Activated naive CD8-positive, alpha-beta T cell treated with anti-CD3 and anti-CD28 coated beads, Interleukin-2, amount 50 U/mL, for 24 hours (primary cell): ENCODE results near the gene MUC20.
"Not testable (repeated sequence)": the region's sequence is repeated elsewhere in the genome, so short reads cannot be mapped to it uniquely, and the experiment has no call there.

Source experiments
- ATAC-seq: fragments of 150-1000 bp; cut with Tn5 transposase; one replicate; pipeline ENCODE4 v1.10.0; 2021
- DNase-seq: peaks from one replicate; pipeline ENCODE4 v3.0.0; 2021
- H3K27ac Mint-ChIP-seq: one replicate; pipeline ENCODE4 v1.8.0; 2021; ENCODE audit warnings: mild to moderate bottlenecking, mixed read lengths
- H3K27me3 Mint-ChIP-seq: one replicate; pipeline ENCODE4 v1.8.0; 2021; ENCODE audit warnings: mixed read lengths
- H3K36me3 Mint-ChIP-seq: one replicate; pipeline ENCODE4 v1.8.0; 2021; ENCODE audit warnings: low read depth, mixed read lengths
- H3K4me1 Mint-ChIP-seq: one replicate; pipeline ENCODE4 v1.8.0; 2021; ENCODE audit warnings: mixed read lengths
- H3K4me3 Mint-ChIP-seq: one replicate; pipeline ENCODE4 v1.8.0; 2021; ENCODE audit warnings: mild to moderate bottlenecking, moderate library complexity, mixed read lengths
- H3K9me3 Mint-ChIP-seq: one replicate; pipeline ENCODE4 v1.8.0; 2021; ENCODE audit warnings: mixed read lengths

Gene MUC20

GRCh38 chr3:195711091-195711812, 9.5 kb upstream of the MUC20 start:
- H3K9me3 Mint-ChIP-seq, H3K27me3 Mint-ChIP-seq, DNase-seq, H3K4me1 Mint-ChIP-seq, H3K4me3 Mint-ChIP-seq, H3K36me3 Mint-ChIP-seq, H3K27ac Mint-ChIP-seq: not testable (repeated sequence)
- ATAC-seq = peak; percentile 11

- peaks cover 5% of the 10 kb centered on the region for H3K36me3 Mint-ChIP-seq
- ATAC-seq = peak; percentile 49
- no peaks in the 10 kb centered on the region for H3K27me3 Mint-ChIP-seq
- H3K4me1 Mint-ChIP-seq = peaks cover 8% of the 10 kb centered on the region
- no peak overlapping the region for H3K4me3 Mint-ChIP-seq
- H3K9me3 Mint-ChIP-seq = no peaks in the 10 kb centered on the region
- H3K27ac Mint-ChIP-seq = no peak overlapping the region
- DNase-seq = no peak
These were observed 8.8 kb upstream of the MUC20 start for GRCh38 chr3:195711813-195712534.

GRCh38 chr3:195712535-195712910, 8.3 kb upstream of the MUC20 start:
- not testable (repeated sequence) for H3K36me3 Mint-ChIP-seq, DNase-seq, H3K4me1 Mint-ChIP-seq, H3K27me3 Mint-ChIP-seq, H3K4me3 Mint-ChIP-seq, H3K9me3 Mint-ChIP-seq, H3K27ac Mint-ChIP-seq
- ATAC-seq = peak; percentile 43

- DNase-seq, H3K27me3 Mint-ChIP-seq, H3K36me3 Mint-ChIP-seq, H3K4me1 Mint-ChIP-seq, H3K9me3 Mint-ChIP-seq, ATAC-seq, H3K27ac Mint-ChIP-seq, H3K4me3 Mint-ChIP-seq: not testable (repeated sequence)
These were observed 7.6 kb upstream of the MUC20 start for GRCh38 chr3:195713150-195713549.

- peaks cover 8% of the 10 kb centered on the region for H3K4me1 Mint-ChIP-seq
- no peaks in the 10 kb centered on the region for H3K27me3 Mint-ChIP-seq
- no peak overlapping the region for H3K27ac Mint-ChIP-seq
- H3K4me3 Mint-ChIP-seq = no peak overlapping the region
- ATAC-seq (no peak), DNase-seq (no peak)
- H3K36me3 Mint-ChIP-seq = peaks cover 5% of the 10 kb centered on the region
- no peaks in the 10 kb centered on the region for H3K9me3 Mint-ChIP-seq
These were observed 6.3 kb upstream of the MUC20 start for GRCh38 chr3:195714380-195715011.

GRCh38 chr3:195715134-195715533, 5.6 kb upstream of the MUC20 start:
- Mint-ChIP-seq H3K4me3 (no peak overlapping the region), H3K9me3 (no peaks in the 10 kb centered on the region), H3K27me3 (no peaks in the 10 kb centered on the region), H3K4me1 (peaks cover 8% of the 10 kb centered on the region), H3K36me3 (peaks cover 5% of the 10 kb centered on the region), H3K27ac (no peak overlapping the region)
- no peak for ATAC-seq
- DNase-seq = no peak

GRCh38 chr3:195715583-195716266, 5.1 kb upstream of the MUC20 start:
- H3K27ac Mint-ChIP-seq = no peak overlapping the region
- peak; percentile 21 for DNase-seq
- ATAC-seq = peak; percentile 80
- no peak overlapping the region for H3K4me3 Mint-ChIP-seq
- peaks cover 5% of the 10 kb centered on the region for H3K36me3 Mint-ChIP-seq
- H3K4me1 Mint-ChIP-seq = peaks cover 8% of the 10 kb centered on the region
- no peaks in the 10 kb centered on the region for H3K27me3 Mint-ChIP-seq
- H3K9me3 Mint-ChIP-seq = no peaks in the 10 kb centered on the region

- peaks cover 5% of the 10 kb centered on the region for H3K36me3 Mint-ChIP-seq
- ATAC-seq (no peak), DNase-seq (no peak)
- H3K4me1 Mint-ChIP-seq = peaks cover 8% of the 10 kb centered on the region
- H3K4me3 Mint-ChIP-seq = no peak overlapping the region
- no peaks in the 10 kb centered on the region for H3K27me3 Mint-ChIP-seq
- H3K27ac Mint-ChIP-seq = no peak overlapping the region
- H3K9me3 Mint-ChIP-seq = no peaks in the 10 kb centered on the region
These were observed 3.4 kb upstream of the MUC20 start for GRCh38 chr3:195717416-195717815.

- Mint-ChIP-seq H3K36me3 (peaks cover 5% of the 10 kb centered on the region), H3K4me3 (no peak overlapping the region), H3K4me1 (peaks cover 8% of the 10 kb centered on the region), H3K9me3 (no peaks in the 10 kb centered on the region), H3K27me3 (no peaks in the 10 kb centered on the region), H3K27ac (no peak overlapping the region)
- no peak for DNase-seq
- ATAC-seq = no peak
These were observed 2.8 kb upstream of the MUC20 start for GRCh38 chr3:195717852-195718476.

GRCh38 chr3:195718477-195718984, 2.2 kb upstream of the MUC20 start:
- H3K36me3 Mint-ChIP-seq = peaks cover 5% of the 10 kb centered on the region
- H3K9me3 Mint-ChIP-seq = no peaks in the 10 kb centered on the region
- no peak overlapping the region for H3K27ac Mint-ChIP-seq
- no peaks in the 10 kb centered on the region for H3K27me3 Mint-ChIP-seq
- ATAC-seq = no peak
- no peak overlapping the region for H3K4me3 Mint-ChIP-seq
- peaks cover 8% of the 10 kb centered on the region for H3K4me1 Mint-ChIP-seq
- no peak for DNase-seq

GRCh38 chr3:195719514-195720254, 1.1 kb upstream of the MUC20 start:
- H3K36me3 Mint-ChIP-seq, H3K9me3 Mint-ChIP-seq, DNase-seq, H3K27ac Mint-ChIP-seq, H3K4me1 Mint-ChIP-seq, ATAC-seq, H3K27me3 Mint-ChIP-seq, H3K4me3 Mint-ChIP-seq: not testable (repeated sequence)

- H3K36me3 Mint-ChIP-seq, H3K27ac Mint-ChIP-seq, H3K9me3 Mint-ChIP-seq, H3K27me3 Mint-ChIP-seq, DNase-seq, ATAC-seq, H3K4me1 Mint-ChIP-seq, H3K4me3 Mint-ChIP-seq: not testable (repeated sequence)
These were observed 1.6 kb downstream of the MUC20 start for GRCh38 chr3:195722139-195722995.

- H3K9me3 Mint-ChIP-seq, H3K27ac Mint-ChIP-seq, H3K27me3 Mint-ChIP-seq, DNase-seq, H3K4me1 Mint-ChIP-seq, ATAC-seq, H3K4me3 Mint-ChIP-seq, H3K36me3 Mint-ChIP-seq: not testable (repeated sequence)
These were observed 2.2 kb downstream of the MUC20 start for GRCh38 chr3:195722996-195723345.
